NCI-H2227 treated with DMSO at 0.1 percent for 48 hours (cell line): ENCODE results near the gene CENPO.

ENCODE experiments used
- DNase-seq: peaks from one replicate; lab custom pipeline; 2025; lab: John Stamatoyannopoulos, UW

CENPO gene

DNA sequence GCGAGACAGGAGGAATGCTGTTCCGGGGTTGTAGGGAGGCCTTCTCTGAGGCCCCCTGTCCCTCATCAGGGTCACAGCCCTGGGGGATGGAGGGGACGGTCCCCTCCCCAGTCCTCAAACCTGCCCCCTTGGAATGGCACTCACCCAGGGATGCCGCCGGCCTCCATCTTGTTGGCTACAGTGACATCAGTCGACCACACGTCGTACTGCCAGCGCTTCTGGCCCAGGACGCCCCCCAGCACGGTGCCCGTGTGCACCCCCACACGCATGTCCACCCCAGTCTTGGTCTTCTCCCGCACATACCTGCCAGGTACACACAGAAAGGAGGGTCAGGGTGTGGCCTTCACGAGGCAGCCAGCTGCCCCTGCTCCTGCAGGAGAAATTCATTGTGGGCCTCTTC is 46.5 kb downstream of the CENPO start:
- no peak for DNase-seq

DNA sequence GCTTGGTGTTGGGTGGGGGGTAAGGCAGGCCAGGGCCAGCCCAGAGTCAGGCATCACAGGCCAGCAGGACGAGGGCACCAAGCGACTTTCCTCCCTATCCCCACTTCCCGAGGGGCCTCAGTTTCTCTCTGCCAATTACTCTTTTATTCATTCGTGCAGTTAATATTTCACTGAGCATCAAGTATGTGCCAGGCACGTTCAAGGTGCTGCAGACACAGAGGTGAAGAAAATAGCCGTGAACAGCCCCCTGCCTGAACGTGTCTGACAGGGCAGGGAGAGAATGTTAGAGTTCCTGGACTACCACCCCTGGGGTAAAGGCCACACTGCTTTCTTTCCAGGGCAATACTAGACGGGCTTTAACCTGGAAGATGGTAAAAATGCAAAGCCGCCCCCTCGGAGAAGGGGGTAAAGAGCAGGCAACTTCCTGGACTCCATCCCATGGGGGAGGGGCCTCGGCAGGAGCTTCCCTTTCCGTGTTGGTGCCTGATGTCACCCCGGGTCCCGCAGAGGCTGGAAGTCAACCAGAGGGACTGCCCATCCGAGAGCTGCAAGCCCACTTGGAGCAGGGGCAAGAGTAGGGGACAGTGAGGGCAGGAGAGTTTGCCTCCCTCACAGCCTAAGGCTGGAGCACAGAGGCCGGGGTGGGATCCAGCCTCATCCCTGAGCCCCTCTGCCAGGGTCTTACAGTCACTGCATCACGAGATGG is 47.1 kb downstream of the CENPO start:
- no peak for DNase-seq

DNA sequence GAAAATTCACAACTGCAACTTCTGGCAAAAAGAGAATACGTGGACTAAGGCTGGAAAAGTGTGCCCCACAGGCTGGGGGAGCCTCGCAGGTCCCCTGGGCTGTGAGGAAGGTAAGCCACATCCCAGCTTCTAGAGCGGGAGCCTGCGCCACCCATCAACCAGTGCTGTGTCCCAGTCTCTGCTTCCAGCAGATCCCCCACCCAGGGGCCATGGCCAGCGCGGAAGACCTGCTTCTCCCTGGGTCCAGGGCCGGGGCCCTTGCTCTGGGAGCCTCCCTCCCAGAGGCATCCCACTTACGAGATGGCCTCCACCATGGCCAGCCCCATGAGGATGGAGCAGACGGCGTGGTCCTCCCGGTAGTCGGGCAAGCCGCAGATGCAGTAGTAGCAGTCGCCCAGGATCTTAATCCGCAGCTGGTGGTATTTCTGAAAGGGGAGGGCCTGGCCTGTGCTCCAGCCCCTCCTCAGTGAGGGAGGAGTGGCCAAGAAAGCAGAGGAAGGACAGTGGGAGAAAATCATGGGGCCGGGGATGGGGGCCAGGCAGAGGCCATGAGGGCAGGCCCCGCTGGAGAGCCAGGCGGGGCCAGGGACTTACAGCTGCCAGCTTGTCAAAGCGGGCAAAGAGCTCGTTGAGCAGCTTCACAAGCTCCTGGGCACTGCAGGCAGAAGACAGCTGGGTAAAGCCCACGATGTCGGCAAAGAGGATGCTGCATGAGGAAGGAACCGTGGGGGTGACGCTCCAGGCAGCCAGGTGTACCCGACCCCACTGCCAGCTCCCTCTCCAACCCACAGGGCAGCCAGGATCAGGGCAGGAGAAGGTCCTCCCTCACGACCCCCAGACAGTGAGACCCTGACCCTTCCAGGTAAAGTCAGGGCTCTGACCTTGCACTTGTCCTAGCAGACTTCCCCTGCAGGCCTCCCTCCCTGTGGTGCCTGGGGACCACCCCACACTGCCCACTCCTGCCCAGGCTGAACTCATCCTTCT is 48.0 kb downstream of the CENPO start:
- no peak for DNase-seq

DNA sequence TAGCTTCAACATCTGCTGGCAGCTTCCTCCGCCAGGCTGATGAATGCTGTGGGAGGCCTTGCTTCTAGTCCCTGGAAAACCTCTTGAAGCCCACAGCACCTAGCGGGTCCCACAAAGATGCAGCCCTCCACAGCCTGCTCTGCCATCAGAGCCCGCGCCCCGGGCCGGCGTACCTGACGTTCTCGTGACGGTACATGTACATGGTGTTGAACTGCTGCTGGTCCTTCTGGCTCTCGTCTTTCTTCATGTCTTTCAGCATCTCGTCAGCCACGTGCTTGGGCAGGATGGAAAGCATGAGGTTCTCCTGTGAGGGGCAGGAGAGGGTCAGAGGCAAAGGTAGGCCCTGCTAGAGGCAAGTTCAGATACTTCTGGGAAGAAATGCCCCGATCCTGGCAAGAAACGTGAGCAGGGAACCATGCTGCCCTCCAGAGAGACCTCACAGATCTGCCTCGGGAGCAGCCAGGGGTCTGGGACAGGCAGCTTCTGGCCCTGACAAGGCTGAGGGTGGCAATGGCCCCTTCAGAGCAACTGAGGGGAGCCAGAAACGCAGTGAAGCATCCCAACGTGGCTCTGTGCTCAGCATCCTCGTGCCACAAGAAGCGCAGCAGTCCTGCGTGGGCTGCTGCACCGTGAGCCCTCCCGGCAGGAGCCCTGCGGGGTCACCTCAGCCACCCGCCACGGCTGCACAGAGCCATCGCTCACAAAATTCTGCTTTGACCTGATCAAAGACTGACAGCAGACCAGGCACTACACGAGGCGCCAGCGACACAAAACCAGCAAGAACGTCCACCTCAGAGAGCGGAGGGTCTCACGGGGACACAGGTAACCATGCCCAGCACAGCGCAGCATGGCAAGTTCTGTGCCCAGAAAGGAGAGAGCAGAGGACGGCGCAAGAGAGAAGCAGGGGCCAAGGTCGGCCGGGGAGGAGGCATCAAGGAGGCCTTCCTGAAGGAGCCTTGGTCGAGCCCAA is 49.1 kb downstream of the CENPO start:
- no peak for DNase-seq

- DNase-seq: no peak
Measured at GRCh38 chr2:24843330-24843860, 50.2 kb downstream of the CENPO start.

DNA sequence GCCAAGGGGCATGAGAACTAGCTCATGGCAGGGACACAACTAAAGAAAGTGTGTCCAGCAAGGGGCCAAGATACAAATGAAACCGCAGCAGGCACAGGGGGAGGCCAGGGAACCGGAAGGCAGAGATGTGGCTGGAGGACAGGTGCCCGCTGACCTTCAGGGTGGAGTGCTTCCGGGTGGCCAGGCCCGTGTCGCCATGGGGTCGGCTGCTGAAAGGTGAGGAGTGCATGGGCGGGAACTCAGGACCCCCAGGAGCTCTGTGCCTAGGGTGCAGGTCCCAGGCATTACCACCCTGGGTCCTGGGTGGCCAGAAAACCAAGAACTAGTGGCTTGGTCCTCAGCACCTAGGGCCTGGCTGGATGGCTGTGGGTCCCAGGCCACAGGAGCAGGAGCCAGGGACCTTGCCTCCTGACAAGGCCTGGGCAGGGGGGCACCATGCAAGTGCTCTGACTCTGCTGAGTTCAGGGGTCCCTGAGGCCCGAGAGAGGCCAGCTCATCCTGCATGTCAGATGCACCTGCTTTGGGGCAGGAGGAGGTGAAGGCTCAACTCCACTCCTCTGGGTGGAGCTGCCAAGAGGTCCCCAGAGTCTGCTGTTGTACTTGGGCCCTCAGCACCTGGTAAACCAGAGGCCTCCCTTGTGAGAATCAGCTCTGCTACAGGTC is 50.9 kb downstream of the CENPO start:
- DNase-seq: no peak

GRCh38 chr2:24845691-24846090 is 52.5 kb downstream of the CENPO start:
- no peak for DNase-seq

- DNase-seq: no peak
Measured at GRCh38 chr2:24850944-24851343, 57.7 kb downstream of the CENPO start.

- no peak for DNase-seq
Measured at GRCh38 chr2:24852026-24852425, 58.8 kb downstream of the CENPO start.

DNA sequence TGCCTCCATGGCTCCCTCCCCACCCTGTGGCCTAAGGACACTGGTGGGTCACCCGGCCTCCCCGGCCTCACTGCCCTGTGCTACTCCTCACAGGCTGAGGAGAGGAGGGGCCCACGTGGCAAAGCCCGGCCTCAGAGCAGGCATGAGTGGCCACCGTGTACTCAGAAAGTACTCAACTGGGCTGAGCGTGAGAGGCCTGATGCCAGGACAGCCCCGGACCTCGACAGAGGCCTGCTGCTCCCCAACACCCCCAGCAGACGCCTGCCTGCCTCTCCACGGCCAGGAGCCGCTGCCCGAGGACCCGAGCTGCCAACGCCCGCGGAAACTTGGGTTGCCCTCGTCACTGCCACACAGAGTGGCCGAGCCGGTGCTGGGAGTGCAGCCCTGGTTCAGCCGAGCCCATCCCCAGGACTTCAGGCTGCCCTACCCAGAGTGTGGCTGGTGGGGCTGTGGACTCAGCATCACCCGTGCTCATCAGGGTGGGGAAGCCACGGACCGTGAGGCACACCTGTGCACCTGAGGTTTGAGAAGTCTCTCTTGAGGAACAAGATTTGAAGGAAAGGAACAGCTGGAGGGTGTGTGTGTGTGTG is 59.3 kb downstream of the CENPO start:
- DNase-seq: no peak

- no peak for DNase-seq
Measured at GRCh38 chr2:24853046-24853445, 59.8 kb downstream of the CENPO start.

- no peak for DNase-seq
Measured at GRCh38 chr2:24853996-24854395, 60.8 kb downstream of the CENPO start.

GRCh38 chr2:24855022-24855622 is 61.9 kb downstream of the CENPO start:
- no peak for DNase-seq

DNA sequence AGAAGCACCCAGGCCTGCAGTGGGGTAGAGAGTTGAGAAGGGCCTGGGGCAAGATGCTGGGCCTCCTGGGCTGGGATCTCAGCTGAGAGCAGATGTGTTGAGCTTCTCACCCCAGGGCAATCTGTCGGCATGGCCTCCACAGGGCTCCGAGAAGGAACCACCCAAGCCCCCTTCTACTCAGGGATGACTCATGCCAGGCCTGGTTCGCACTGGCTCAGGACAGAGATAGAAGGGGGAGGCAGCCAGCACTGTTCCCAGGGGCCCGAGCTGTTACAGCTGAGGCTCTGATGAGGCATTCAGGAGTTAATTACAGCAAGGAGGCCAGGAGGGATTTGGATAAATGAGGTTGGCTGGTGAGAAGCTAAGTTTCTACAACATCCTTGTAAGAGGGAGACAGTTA is 62.5 kb downstream of the CENPO start:
- DNase-seq: no peak

DNA sequence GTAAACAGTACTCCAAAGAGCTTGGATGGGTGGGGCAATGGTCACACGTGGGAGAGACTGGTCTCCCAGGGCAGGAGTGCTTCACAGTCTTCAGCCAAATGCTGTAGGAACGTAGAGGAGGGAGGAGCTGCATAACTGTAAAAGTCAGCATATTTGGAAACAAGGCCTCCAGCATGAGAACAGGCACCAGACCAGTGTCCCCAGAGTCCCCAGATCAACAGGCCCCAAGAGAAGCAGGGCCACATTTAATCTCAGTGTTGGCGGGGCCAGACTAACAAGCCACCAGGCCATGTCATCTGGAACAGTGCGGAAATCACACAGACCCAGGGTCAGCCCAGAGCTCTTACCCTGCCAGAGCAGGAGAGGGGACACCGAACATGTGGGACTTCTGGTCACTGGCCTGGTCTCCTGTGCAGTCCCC is 63.6 kb downstream of the CENPO start:
- no peak for DNase-seq

DNA sequence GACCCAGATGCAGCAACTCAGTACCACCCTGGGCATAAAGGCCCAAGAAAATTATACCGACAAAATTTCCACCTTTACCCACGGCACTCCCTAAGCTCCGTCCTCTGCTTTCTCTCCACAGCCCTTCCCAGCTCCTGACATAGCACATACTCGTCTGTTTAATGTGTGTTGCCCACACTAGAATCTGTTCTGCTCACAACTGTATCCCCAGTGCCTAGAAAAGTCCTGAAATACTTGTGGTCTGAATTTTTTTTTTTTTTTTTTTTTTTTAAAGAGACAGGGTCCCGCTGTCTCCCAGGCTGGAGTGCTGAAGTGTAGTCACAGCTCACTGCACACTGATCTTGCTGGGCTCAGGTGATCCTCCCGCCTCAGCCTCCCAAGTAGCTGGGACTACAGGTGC is 64.5 kb downstream of the CENPO start:
- no peak for DNase-seq

DNA sequence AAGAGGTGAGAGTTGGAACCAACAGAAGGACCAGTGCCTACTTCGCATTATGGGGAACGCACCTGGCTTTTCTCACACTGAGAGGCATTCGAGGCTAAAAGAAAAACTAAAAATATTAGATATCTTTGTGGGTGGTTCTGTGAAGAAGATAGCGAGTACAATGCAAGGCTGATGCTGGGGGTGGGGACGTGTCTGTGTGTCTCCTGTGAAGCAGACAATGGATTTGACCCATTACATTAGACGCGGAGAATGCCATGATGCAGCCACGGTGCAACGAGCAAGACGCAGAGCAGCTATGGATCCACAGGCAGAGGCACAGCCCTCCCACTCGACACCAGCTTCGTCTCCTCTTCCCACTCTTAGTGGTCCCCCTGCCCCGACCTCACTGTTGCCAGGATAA is 65.8 kb downstream of the CENPO start:
- DNase-seq: no peak

- no peak for DNase-seq
Measured at GRCh38 chr2:24859968-24860600, 66.9 kb downstream of the CENPO start.

- DNase-seq: no peak
Measured at GRCh38 chr2:24860631-24861030, 67.4 kb downstream of the CENPO start.

DNA sequence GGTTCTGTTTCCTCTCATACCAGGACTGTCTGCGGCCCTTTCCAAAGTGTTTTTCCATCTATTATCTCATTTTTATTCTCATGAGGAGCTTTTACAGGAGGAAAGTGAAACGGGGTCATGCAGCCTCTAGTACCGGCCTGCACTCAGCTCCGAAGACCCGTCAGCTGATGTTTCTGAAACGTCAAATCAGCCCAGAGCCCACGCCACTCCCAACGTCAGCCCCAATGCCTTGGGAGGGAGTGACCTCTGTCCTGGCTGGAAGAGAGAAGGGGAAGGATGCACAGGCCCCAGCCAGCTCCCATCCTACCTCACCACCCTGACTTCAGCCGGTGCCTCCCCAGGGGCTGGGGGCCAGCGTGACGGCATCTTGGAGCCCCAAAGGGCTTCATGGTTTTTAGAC is 68.3 kb downstream of the CENPO start:
- no peak for DNase-seq
